ENCODE data around the gene GRM5. TPM values are rescaled to one million over a fixed set of nuclear protein-coding genes. Genes with fewer than 3 reads are reported as not detected.

Gene GRM5
- total and polyA plus RNA-seq, 2 experiments from 2014 or later, result not detected

DNA sequence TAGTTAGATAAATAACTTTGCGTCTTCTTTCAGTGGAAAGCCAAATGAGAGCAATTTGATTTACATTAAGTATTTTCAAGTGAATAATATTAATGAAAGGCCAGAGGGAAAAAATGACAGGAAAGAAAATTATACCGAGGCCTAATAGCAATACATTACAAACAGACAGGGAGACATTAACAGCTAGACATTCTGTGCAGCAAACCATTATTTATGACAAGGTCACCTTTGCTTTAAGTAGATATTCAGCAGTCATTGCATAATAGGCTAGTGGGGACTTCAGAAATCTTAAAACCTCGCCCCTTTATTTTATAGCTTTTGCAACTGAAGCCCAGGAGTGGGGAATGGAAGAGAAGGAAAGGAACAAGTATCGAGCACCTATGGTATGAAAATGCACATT, 321.6 kb downstream of the GRM5 start:
- in situ Hi-C loops (cut with MboI), result no loop called here

DNA sequence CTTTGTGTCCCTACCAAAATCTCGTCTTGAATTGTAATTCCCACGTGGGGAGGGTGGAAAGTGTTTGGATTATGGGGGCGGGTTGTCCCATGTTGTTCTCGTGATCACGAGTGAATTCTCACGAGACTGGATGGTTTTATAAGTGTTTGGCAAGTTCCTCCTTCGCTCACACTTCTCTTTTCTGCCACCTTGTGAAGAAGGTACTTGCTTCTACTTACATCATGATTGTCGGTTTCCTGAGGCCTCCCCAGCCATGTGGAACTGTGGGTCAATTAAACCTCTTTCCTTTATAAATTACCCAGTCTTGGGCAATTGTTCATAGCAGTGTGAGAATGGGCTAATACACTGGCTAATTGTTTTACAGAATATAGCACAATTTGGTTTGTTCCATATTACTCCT, 326.3 kb downstream of the GRM5 start:
- Histone ChIP-seq H3K4me1 (ENCODE audit: insufficient read depth) (no peaks in the 10 kb centered on the region), H3K27ac (no peak overlapping the region), H3K79me2 (ENCODE audit: insufficient read depth) (no peaks in the 10 kb centered on the region), H3K9me2 (ENCODE audit: insufficient read depth) (no peaks in the 10 kb centered on the region), H3K9me3 (ENCODE audit: low read depth) (no peaks in the 10 kb centered on the region), H3K4me2 (ENCODE audit: unreplicated experiment) (no peak overlapping the region), H3K27me3 (replicated peaks; ENCODE audit: insufficient read depth) (no peaks in the 10 kb centered on the region), H3F3A (ENCODE audit: insufficient read depth) (no peaks in the 10 kb centered on the region), H2AFZ (no peak overlapping the region), H3K4me3 (no peak overlapping the region), H3K9ac (no peak overlapping the region), H3K36me3 (ENCODE audit: low read depth) (no peaks in the 10 kb centered on the region), H4K20me1 (ENCODE audit: insufficient read depth) (no peaks in the 10 kb centered on the region)
- WGBS, 2 experiments (ENCODE audit: low coverage in 1 of 2, low lambda C conversion rate in 2 of 2, missing lambda C conversion rate in 2 of 2), result 21 to 26% methylated on average over 8 of the region's 8 CpGs
- DNase-seq, result no peak
- no peak for TF ChIP-seq EZH2phosphoT487 (IDR thresholded peaks at IDR 0.05; ENCODE audit: insufficient read depth, low read depth)
- TF ChIP-seq EZH2 (IDR thresholded peaks at IDR 0.05; ENCODE audit: insufficient read depth, poor library complexity, severe bottlenecking), result no peak
- in situ Hi-C loops (cut with MboI), result no loop called here

More for the DNA sequence above, 321.6 kb downstream of the GRM5 start:
- no peaks in the 10 kb centered on the region for H3K36me3 ChIP-seq (ENCODE audit: low read depth)
- TF ChIP-seq EZH2 (IDR thresholded peaks at IDR 0.05; ENCODE audit: insufficient read depth, poor library complexity, severe bottlenecking) (no peak), EZH2phosphoT487 (IDR thresholded peaks at IDR 0.05; ENCODE audit: insufficient read depth, low read depth) (no peak)
- no peak overlapping the region for H3K4me2 ChIP-seq (ENCODE audit: unreplicated experiment)
- H3K9me3 ChIP-seq (ENCODE audit: low read depth), result no peaks in the 10 kb centered on the region
- no peak for DNase-seq
- no peak overlapping the region for H3K27ac ChIP-seq
- no peak overlapping the region for H3K9ac ChIP-seq
- H3K9me2 ChIP-seq (ENCODE audit: insufficient read depth), result no peaks in the 10 kb centered on the region
- H3F3A ChIP-seq (ENCODE audit: insufficient read depth), result no peaks in the 10 kb centered on the region
- no peak overlapping the region for H3K4me3 ChIP-seq
- no peak overlapping the region for H2AFZ ChIP-seq
- 43 to 48% methylated on average over 4 of the region's 4 CpGs for WGBS, 2 experiments (ENCODE audit: low coverage in 1 of 2, low lambda C conversion rate in 2 of 2, missing lambda C conversion rate in 2 of 2)
- H3K27me3 ChIP-seq (replicated peaks; ENCODE audit: insufficient read depth), result no peaks in the 10 kb centered on the region
- no peaks in the 10 kb centered on the region for H3K4me1 ChIP-seq (ENCODE audit: insufficient read depth)
- no peaks in the 10 kb centered on the region for H4K20me1 ChIP-seq (ENCODE audit: insufficient read depth)
- H3K79me2 ChIP-seq (ENCODE audit: insufficient read depth), result no peaks in the 10 kb centered on the region

DNA sequence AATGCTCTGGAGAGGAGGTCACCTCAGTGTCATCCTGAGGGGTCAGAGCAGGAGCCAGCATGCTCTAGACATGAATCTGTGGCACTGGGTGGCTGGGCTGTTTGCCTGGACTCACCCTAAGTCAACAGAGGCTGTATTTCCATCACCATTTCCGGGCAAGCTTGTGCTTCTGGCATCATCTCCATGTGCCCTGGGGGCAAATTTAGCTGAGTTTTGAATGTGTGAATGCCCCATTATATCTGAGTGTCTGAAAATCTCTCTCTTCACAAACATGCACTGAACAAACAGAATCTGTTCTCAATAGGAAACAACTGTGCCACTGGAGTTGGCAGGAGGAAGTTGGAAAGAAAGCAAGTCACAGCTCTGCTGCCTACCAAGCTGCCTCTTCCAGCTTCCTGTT, 356.2 kb downstream of the GRM5 start:
- in situ Hi-C loops (cut with MboI), result no loop called here
- Histone ChIP-seq H3K4me2 (ENCODE audit: unreplicated experiment) (no peak overlapping the region), H3K27ac (no peak overlapping the region), H3F3A (ENCODE audit: insufficient read depth) (no peaks in the 10 kb centered on the region), H2AFZ (no peak overlapping the region), H3K36me3 (ENCODE audit: low read depth) (no peaks in the 10 kb centered on the region), H3K79me2 (ENCODE audit: insufficient read depth) (no peaks in the 10 kb centered on the region), H3K9ac (no peak overlapping the region), H3K4me3 (no peak overlapping the region), H3K4me1 (ENCODE audit: insufficient read depth) (no peaks in the 10 kb centered on the region), H4K20me1 (ENCODE audit: insufficient read depth) (no peaks in the 10 kb centered on the region), H3K9me2 (ENCODE audit: insufficient read depth) (0 out of 2 replicates have a peak, but pooled peaks cover 5% of the 10 kb centered on the region), H3K9me3 (ENCODE audit: low read depth) (no peaks in the 10 kb centered on the region), H3K27me3 (replicated peaks; ENCODE audit: insufficient read depth) (no peaks in the 10 kb centered on the region)
- 21 to 24% methylated on average over 1 of the region's 1 CpG for WGBS, 2 experiments (ENCODE audit: low coverage in 1 of 2, low lambda C conversion rate in 2 of 2, missing lambda C conversion rate in 2 of 2)
- DNase-seq, result peak; percentile 1
- TF ChIP-seq EZH2phosphoT487 (IDR thresholded peaks at IDR 0.05; ENCODE audit: insufficient read depth, low read depth) (no peak), EZH2 (IDR thresholded peaks at IDR 0.05; ENCODE audit: insufficient read depth, poor library complexity, severe bottlenecking) (no peak)

DNA sequence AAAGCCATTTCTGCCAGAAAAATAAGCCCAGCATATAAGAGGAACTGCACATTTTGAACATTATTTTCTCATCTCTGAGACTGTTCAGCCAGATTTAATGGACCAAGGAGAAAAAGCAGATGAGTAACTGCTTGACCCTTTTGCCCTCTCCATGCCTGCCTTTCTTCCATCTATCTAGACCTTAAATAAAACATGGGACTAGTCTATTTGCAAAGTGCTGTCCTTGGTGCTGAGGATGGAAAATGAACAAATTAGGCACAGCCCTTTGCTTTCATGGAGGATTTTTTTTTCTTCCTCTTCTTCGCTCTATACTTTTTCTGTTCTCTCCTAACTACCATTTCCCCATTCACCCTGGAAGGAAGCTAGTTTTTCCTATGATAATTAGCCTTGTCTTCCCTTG, 361.3 kb downstream of the GRM5 start:
- DNase-seq, result peak; percentile 20
- WGBS, 2 experiments (ENCODE audit: low coverage in 1 of 2, low lambda C conversion rate in 2 of 2, missing lambda C conversion rate in 2 of 2), result 23 to 40% methylated on average over 1 of the region's 1 CpG
- H3K4me1 ChIP-seq (ENCODE audit: insufficient read depth), result no peaks in the 10 kb centered on the region

DNA sequence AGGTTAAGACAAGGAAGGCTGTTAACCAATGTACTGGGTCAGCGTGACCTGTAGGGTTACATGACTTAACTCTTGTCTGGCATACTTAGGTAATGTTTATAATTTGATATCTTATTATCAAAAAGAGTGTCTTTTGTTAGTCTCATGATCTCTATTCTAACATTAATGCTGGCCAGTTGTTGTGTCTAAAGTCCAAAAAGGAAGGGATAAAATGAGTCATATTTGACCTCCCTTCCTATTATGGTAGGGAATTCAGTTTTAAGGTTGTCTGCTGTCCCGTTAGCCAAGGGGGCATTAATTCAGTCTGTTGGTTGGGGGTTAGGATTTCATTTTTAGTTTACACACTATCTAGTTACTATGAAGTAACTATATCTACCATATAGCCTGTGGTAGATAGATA, 364.0 kb downstream of the GRM5 start:
- in situ Hi-C loops (cut with MboI), result no loop called here
- no peaks in the 10 kb centered on the region for H3K4me1 ChIP-seq (ENCODE audit: insufficient read depth)
- 42 to 43% methylated on average over 2 of the region's 2 CpGs for WGBS, 2 experiments (ENCODE audit: low coverage in 1 of 2, low lambda C conversion rate in 2 of 2, missing lambda C conversion rate in 2 of 2)
- TF ChIP-seq EZH2 (IDR thresholded peaks at IDR 0.05; ENCODE audit: insufficient read depth, poor library complexity, severe bottlenecking) (no peak), EZH2phosphoT487 (IDR thresholded peaks at IDR 0.05; ENCODE audit: insufficient read depth, low read depth) (no peak)
- H3K4me2 ChIP-seq (ENCODE audit: unreplicated experiment), result no peak overlapping the region
- no peaks in the 10 kb centered on the region for H3K36me3 ChIP-seq (ENCODE audit: low read depth)
- H2AFZ ChIP-seq, result no peak overlapping the region
- no peak overlapping the region for H3K27ac ChIP-seq
- no peaks in the 10 kb centered on the region for H3K9me3 ChIP-seq (ENCODE audit: low read depth)
- no peaks in the 10 kb centered on the region for H4K20me1 ChIP-seq (ENCODE audit: insufficient read depth)
- DNase-seq, result no peak
- H3K27me3 ChIP-seq (replicated peaks; ENCODE audit: insufficient read depth), result no peaks in the 10 kb centered on the region
- H3K79me2 ChIP-seq (ENCODE audit: insufficient read depth), result no peaks in the 10 kb centered on the region
- H3F3A ChIP-seq (ENCODE audit: insufficient read depth), result no peaks in the 10 kb centered on the region
- no peak overlapping the region for H3K4me3 ChIP-seq
- no peak overlapping the region for H3K9ac ChIP-seq
- no peaks in the 10 kb centered on the region for H3K9me2 ChIP-seq (ENCODE audit: insufficient read depth)

More for the DNA sequence above, 361.3 kb downstream of the GRM5 start:
- Histone ChIP-seq H4K20me1 (ENCODE audit: insufficient read depth) (no peaks in the 10 kb centered on the region), H3K4me2 (ENCODE audit: unreplicated experiment) (no peak overlapping the region), H3K27ac (no peak overlapping the region), H3K4me3 (no peak overlapping the region), H3K9me2 (ENCODE audit: insufficient read depth) (no peaks in the 10 kb centered on the region), H3K9me3 (ENCODE audit: low read depth) (no peaks in the 10 kb centered on the region), H3K79me2 (ENCODE audit: insufficient read depth) (no peaks in the 10 kb centered on the region), H3F3A (ENCODE audit: insufficient read depth) (no peaks in the 10 kb centered on the region), H3K36me3 (ENCODE audit: low read depth) (no peaks in the 10 kb centered on the region), H2AFZ (no peak overlapping the region), H3K9ac (no peak overlapping the region), H3K27me3 (replicated peaks; ENCODE audit: insufficient read depth) (no peaks in the 10 kb centered on the region)
- TF ChIP-seq EZH2 (IDR thresholded peaks at IDR 0.05; ENCODE audit: insufficient read depth, poor library complexity, severe bottlenecking) (no peak), EZH2phosphoT487 (IDR thresholded peaks at IDR 0.05; ENCODE audit: insufficient read depth, low read depth) (no peak)
- in situ Hi-C loops (cut with MboI), result no loop called here

All from GM23248 (cell line).